H9 (cell line): ENCODE data around the gene TMEM170B. TPM values are rescaled to one million over a fixed set of nuclear protein-coding genes. Genes with fewer than 3 reads are reported as not detected.

Experiments
- DNase-seq: peaks from one replicate; pipeline ENCODE4 v3.0.0-alpha.2; 2017
- H2AFZ ChIP-seq: one replicate; pipeline ENCODE4 v1.6.1; 2013; ENCODE audit warnings: mild to moderate bottlenecking, low read length, control low read depth, moderate library complexity
- H2AK5ac ChIP-seq: 2 replicates; pipeline ENCODE4 v1.6.1; 2013; ENCODE audit warnings: low read length, control low read depth, mixed read lengths; ENCODE audit not compliant: insufficient read length
- H2BK120ac ChIP-seq: one replicate; pipeline ENCODE4 v1.6.1; 2013; ENCODE audit warnings: low read depth, mild to moderate bottlenecking, low read length, control low read depth, inconsistent platforms; ENCODE audit not compliant: poor library complexity, severe bottlenecking
- H2BK12ac ChIP-seq: 2 replicates; pipeline ENCODE4 v1.6.1; 2013; ENCODE audit warnings: low read length, control low read depth, mixed read lengths, low read depth; ENCODE audit not compliant: insufficient read length
- H2BK15ac ChIP-seq: 2 replicates; pipeline ENCODE4 v1.6.1; 2013; ENCODE audit warnings: low read depth, low read length, control low read depth
- H2BK20ac ChIP-seq: one replicate; pipeline ENCODE4 v1.6.1; 2013; ENCODE audit warnings: low read depth, mild to moderate bottlenecking, low read length, control low read depth, inconsistent platforms; ENCODE audit not compliant: poor library complexity, severe bottlenecking
- H2BK5ac ChIP-seq: 2 replicates; pipeline ENCODE4 v1.6.1; 2013; ENCODE audit warnings: low read length, control low read depth, mixed read lengths; ENCODE audit not compliant: insufficient read length
- H3K14ac ChIP-seq: 2 replicates; pipeline ENCODE4 v1.6.1; 2013; ENCODE audit warnings: low read length, control low read depth; ENCODE audit not compliant: insufficient read depth
- H3K18ac ChIP-seq: 2 replicates; pipeline ENCODE4 v1.6.1; 2013; ENCODE audit warnings: low read depth, mild to moderate bottlenecking, mixed read lengths, low read length, control low read depth; ENCODE audit not compliant: insufficient read length
- H3K23ac ChIP-seq: 2 replicates; pipeline ENCODE4 v1.6.1; 2013; ENCODE audit warnings: low read length, control low read depth, mixed read lengths, low read depth; ENCODE audit not compliant: insufficient read length
- H3K23me2 ChIP-seq: 2 replicates; pipeline ENCODE4 v1.6.1; 2013; ENCODE audit warnings: low read depth, mild to moderate bottlenecking, mixed read lengths, low read length, control low read depth; ENCODE audit not compliant: insufficient read length, poor library complexity, severe bottlenecking
- H3K27ac ChIP-seq: 2 replicates; pipeline ENCODE4 v1.5.1; 2013; ENCODE audit warnings: low read length, control low read depth, mixed read lengths, low read depth; ENCODE audit not compliant: insufficient read length
- H3K27me3 ChIP-seq: 2 replicates; pipeline ENCODE4 v1.6.1; 2013; ENCODE audit warnings: low read length, control low read depth, inconsistent platforms; ENCODE audit not compliant: insufficient read depth
- H3K4ac ChIP-seq: 2 replicates; pipeline ENCODE4 v1.6.1; 2013; ENCODE audit warnings: low read depth, mild to moderate bottlenecking, control low read depth, inconsistent platforms, low read length, moderate library complexity
- H3K4me1 ChIP-seq: 2 replicates; pipeline ENCODE4 v1.6.1; 2013; ENCODE audit warnings: low read length, control low read depth, inconsistent platforms; ENCODE audit not compliant: insufficient read depth
- H3K4me2 ChIP-seq: 2 replicates; pipeline ENCODE4 v1.6.1; 2013; ENCODE audit warnings: low read length, control low read depth, mixed read lengths; ENCODE audit not compliant: insufficient read length, insufficient read depth
- H3K56ac ChIP-seq: 2 replicates; pipeline ENCODE4 v1.6.1; 2013; ENCODE audit warnings: low read depth, mild to moderate bottlenecking, mixed read lengths, low read length, control low read depth; ENCODE audit not compliant: insufficient read length
- H3K79me1 ChIP-seq: 2 replicates; pipeline ENCODE4 v1.6.1; 2013; ENCODE audit warnings: low read depth, mild to moderate bottlenecking, moderate library complexity, low read length, control low read depth, inconsistent platforms; ENCODE audit not compliant: insufficient read depth, poor library complexity, severe bottlenecking
- H3K79me2 ChIP-seq: 2 replicates; pipeline ENCODE4 v1.6.1; 2013; ENCODE audit warnings: low read length, control low read depth, inconsistent platforms; ENCODE audit not compliant: insufficient read depth
- H3K9ac ChIP-seq: 2 replicates; pipeline ENCODE4 v1.6.1; 2013; ENCODE audit warnings: low read length, control low read depth, mixed read lengths; ENCODE audit not compliant: insufficient read length; ENCODE audit errors: extremely low read depth
- H3K9me3 ChIP-seq: one replicate; pipeline ENCODE4 v1.6.1; 2013; ENCODE audit warnings: low read depth, low read length, inconsistent platforms; ENCODE audit not compliant: control insufficient read depth
- H3T11ph ChIP-seq: one replicate; pipeline ENCODE4 v1.6.1; 2013; ENCODE audit warnings: mild to moderate bottlenecking, low read length, control low read depth, inconsistent platforms
- H4K20me1 ChIP-seq: one replicate; pipeline ENCODE4 v1.6.1; 2013; ENCODE audit not compliant: control insufficient read depth, insufficient read length, insufficient read depth
- H4K5ac ChIP-seq: 2 replicates; pipeline ENCODE4 v1.6.1; 2013; ENCODE audit warnings: low read depth, mild to moderate bottlenecking, mixed read lengths, low read length, control low read depth; ENCODE audit not compliant: insufficient read length
- H4K8ac ChIP-seq: replicated peaks from 2 replicates; pipeline ENCODE4 v1.6.1; 2013; ENCODE audit warnings: low read length, control low read depth, mixed read lengths, low read depth; ENCODE audit not compliant: insufficient read length
- H4K91ac ChIP-seq: 2 replicates; pipeline ENCODE4 v1.6.1; 2013; ENCODE audit warnings: low read depth, mild to moderate bottlenecking, moderate library complexity, mixed read lengths, low read length, control low read depth; ENCODE audit not compliant: insufficient read length
- H3K27ac Mint-ChIP-seq, 3 experiments: 2 replicates in 2 of 3; 3 replicates in 1 of 3; pipeline ENCODE4 v1.8.0; 2020 to 2021; ENCODE audit warnings: mixed read lengths in 3 of 3, mild to moderate bottlenecking in 1 of 3, moderate library complexity in 1 of 3
- H3K27me3 Mint-ChIP-seq: 2 replicates; pipeline ENCODE4 v1.8.0; 2021; ENCODE audit warnings: low read depth, mild to moderate bottlenecking, moderate library complexity, mixed read lengths
- H3K36me3 Mint-ChIP-seq, 3 experiments: 2 replicates in 2 of 3; 3 replicates in 1 of 3; pipeline ENCODE4 v1.8.0; 2020 to 2021; ENCODE audit warnings: low read depth in 3 of 3, mixed read lengths in 3 of 3; ENCODE audit not compliant: insufficient read depth in 1 of 3
- H3K4me1 Mint-ChIP-seq, 2 experiments: 2 replicates each; pipeline ENCODE4 v1.8.0; 2020; ENCODE audit warnings: mixed read lengths in 2 of 2
- H3K4me3 Mint-ChIP-seq, 2 experiments: 2 replicates in 1 of 2; 3 replicates in 1 of 2; pipeline ENCODE4 v1.8.0; 2020 to 2021; ENCODE audit warnings: mild to moderate bottlenecking in 2 of 2, mixed read lengths in 2 of 2, moderate library complexity in 1 of 2
- H3K9me3 Mint-ChIP-seq, 2 experiments: 2 replicates in 1 of 2; 3 replicates in 1 of 2; pipeline ENCODE4 v1.8.0; 2020; ENCODE audit warnings: mild to moderate bottlenecking in 2 of 2, mixed read lengths in 2 of 2, moderate library complexity in 1 of 2
- WGBS: extraction: QIAGEN DNeasy Blood & Tissue Kit; methylation state at CpG from one replicate; pipeline ENCODE4 v1.1.7; 2013; ENCODE audit warnings: missing lambda C conversion rate, low lambda C conversion rate, mixed read lengths; ENCODE audit not compliant: insufficient read length; ENCODE audit errors: extremely low coverage; 5-methylcytosine and 5-hydroxymethylcytosine counted together
- total RNA-seq: library from RNA; stranded (reverse); gene quantifications from 2 replicates; pipeline ENCODE4 v1.2.1, GENCODE V29; 2021
- TF ChIP-seq, protein P1 (sequence below): fragments of 200-600 bp; sonication (generic); conservative IDR thresholded peaks from 3 replicates; pipeline ENCODE4 v1.8.0; 2021; ENCODE audit warnings: antibody characterized with exemption, mild to moderate bottlenecking

TMEM170B gene
- total RNA-seq, 1 experiment from 2014 or later: 2.9 TPM

DNA sequence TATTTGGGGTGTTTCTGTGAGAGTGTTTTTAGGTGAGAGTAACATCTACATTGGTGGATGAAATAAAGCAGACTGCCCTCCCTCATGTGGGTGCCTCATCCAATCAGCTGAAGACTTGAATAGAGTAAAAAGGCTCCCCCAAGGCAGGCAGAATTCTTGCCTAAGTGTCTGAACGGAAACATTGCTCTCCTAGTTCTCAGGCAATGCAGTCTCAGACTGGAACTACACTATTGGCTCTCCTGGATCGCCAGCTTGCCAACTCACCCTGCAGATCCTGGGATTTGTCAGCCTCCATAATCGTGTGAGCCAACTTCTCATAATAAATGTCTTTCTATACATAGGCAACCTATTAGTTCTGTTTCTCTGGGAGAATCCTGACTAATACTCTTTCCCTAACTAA is 5.5 kb upstream of the TMEM170B start:
- H3K9me3 ChIP-seq: no peaks in the 10 kb centered on the region
- H2BK15ac ChIP-seq: no peak overlapping the region
- H4K5ac ChIP-seq: no peak overlapping the region
- no peaks in the 10 kb centered on the region for H3K79me1 ChIP-seq
- no peak overlapping the region for H2AFZ ChIP-seq
- H2AK5ac ChIP-seq: no peak overlapping the region
- Mint-ChIP-seq H3K4me1 (peaks cover 11 to 12% of the 10 kb centered on the region in 2 experiments), H3K4me3 (no peak overlapping the region), H3K36me3 (no peaks in the 10 kb centered on the region), H3K9me3 (no peaks in the 10 kb centered on the region; a peak in 1 of 5 replicates), H3K27me3 (peaks cover 26% of the 10 kb centered on the region), H3K27ac (no peak overlapping the region)
- no peak overlapping the region for H2BK12ac ChIP-seq
- H4K20me1 ChIP-seq: no peaks in the 10 kb centered on the region
- no peak overlapping the region for H3T11ph ChIP-seq
- no peaks in the 10 kb centered on the region for H3K27me3 ChIP-seq
- H2BK20ac ChIP-seq: no peak overlapping the region
- H3K4me1 ChIP-seq: no peaks in the 10 kb centered on the region
- no peak overlapping the region for H4K8ac ChIP-seq
- no peak overlapping the region for H3K23ac ChIP-seq
- TF ChIP-seq, protein P1, sequence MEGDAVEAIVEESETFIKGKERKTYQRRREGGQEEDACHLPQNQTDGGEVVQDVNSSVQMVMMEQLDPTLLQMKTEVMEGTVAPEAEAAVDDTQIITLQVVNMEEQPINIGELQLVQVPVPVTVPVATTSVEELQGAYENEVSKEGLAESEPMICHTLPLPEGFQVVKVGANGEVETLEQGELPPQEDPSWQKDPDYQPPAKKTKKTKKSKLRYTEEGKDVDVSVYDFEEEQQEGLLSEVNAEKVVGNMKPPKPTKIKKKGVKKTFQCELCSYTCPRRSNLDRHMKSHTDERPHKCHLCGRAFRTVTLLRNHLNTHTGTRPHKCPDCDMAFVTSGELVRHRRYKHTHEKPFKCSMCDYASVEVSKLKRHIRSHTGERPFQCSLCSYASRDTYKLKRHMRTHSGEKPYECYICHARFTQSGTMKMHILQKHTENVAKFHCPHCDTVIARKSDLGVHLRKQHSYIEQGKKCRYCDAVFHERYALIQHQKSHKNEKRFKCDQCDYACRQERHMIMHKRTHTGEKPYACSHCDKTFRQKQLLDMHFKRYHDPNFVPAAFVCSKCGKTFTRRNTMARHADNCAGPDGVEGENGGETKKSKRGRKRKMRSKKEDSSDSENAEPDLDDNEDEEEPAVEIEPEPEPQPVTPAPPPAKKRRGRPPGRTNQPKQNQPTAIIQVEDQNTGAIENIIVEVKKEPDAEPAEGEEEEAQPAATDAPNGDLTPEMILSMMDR: no peak
- no peak overlapping the region for H3K9ac ChIP-seq
- no peak overlapping the region for H4K91ac ChIP-seq
- H3K23me2 ChIP-seq: peaks cover 5% of the 10 kb centered on the region
- no peak overlapping the region for H3K4me2 ChIP-seq
- H3K4ac ChIP-seq: no peak overlapping the region
- H3K18ac ChIP-seq: no peak overlapping the region
- H3K56ac ChIP-seq: no peak overlapping the region
- no peak overlapping the region for H3K27ac ChIP-seq
- H2BK5ac ChIP-seq: no peak overlapping the region
- no peak overlapping the region for H3K14ac ChIP-seq
- no peak for DNase-seq
- no CpG with 5 or more reads among the region's 3 CpGs for WGBS
- H3K79me2 ChIP-seq: no peaks in the 10 kb centered on the region
- no peak overlapping the region for H2BK120ac ChIP-seq
